GM21619 (cell line): ENCODE data around the gene CYFIP2.
"Not testable (repeated sequence)": the region's sequence is repeated elsewhere in the genome, so short reads cannot be mapped to it uniquely, and the experiment has no call there.

Source experiments
- ATAC-seq: cut with Tn5 transposase; IDR thresholded peaks from one replicate; pipeline ENCODE4 v1.9.1; 2021; ENCODE audit not compliant: unreplicated experiment

Gene CYFIP2

DNA sequence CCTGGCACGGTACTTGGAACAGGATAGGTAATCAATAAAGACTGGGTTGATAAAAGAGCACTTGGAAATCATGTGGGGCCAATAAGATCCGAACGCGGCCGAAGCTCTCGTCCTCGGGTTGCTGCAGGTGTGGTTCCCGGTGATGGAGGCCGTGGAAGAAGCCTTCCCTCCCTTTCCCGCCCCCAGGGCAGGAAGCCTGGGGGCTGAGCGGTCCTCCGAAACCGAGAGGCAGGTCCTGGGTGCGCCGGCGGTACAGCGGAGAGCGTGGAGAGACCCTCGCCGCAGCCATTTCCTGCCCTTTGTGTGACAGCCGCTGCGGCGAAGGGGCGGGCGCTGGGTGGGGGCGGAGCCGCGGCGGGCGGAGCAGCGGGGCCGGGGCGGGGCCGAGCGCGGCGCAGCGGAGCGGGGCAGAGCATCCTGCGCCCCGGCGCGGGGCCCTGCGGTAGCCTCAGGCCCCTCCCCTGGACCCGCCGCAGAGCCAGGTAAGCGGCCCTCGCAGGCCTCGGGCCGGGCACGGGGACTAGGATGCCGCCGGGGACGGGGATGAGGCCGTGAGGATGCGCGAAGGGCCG is at the start of gene CYFIP2:
Gene CYFIP2, plus strand, starts transcription at position 410 of the 572 bp plus-strand sequence. CDS start 19,239 bp downstream, outside the sequence.
- ATAC-seq, result peak; percentile 85

DNA sequence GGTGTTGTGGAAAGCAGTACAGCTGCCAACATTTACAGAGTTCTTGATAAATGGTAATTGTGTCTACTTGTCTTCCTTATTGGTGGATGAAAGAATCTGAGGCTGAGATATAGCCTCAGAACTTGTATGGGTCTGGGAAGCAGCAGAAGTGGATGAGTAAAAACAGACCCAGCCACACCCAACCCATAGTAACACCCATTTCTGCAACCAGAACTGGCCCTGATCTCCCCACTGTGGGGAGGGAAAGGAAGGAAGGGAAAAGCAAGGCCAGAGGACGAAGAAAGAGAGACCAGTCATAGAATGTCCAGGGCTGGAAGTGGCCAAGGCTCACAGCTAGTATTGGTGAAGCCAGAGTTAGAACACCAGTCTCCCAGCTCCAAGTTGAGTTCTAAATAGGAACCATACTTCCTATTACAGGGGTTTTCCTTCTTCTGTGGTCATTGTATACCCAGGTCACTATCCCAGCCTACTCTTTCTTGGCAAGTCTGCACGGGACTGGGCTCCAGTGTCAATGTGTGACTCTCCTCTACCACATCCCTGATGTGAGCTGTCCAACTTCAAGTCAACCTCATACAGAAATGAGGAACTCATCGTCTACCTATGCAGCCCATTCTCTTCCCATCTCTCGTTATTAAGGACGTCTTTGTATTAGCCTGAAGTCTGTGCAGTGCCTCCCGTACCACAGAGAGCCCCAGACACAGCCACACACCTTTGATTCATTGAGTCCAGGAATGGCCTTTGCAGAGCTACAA is 49.4 kb upstream of the CYFIP2 start:
- no peak for ATAC-seq

DNA sequence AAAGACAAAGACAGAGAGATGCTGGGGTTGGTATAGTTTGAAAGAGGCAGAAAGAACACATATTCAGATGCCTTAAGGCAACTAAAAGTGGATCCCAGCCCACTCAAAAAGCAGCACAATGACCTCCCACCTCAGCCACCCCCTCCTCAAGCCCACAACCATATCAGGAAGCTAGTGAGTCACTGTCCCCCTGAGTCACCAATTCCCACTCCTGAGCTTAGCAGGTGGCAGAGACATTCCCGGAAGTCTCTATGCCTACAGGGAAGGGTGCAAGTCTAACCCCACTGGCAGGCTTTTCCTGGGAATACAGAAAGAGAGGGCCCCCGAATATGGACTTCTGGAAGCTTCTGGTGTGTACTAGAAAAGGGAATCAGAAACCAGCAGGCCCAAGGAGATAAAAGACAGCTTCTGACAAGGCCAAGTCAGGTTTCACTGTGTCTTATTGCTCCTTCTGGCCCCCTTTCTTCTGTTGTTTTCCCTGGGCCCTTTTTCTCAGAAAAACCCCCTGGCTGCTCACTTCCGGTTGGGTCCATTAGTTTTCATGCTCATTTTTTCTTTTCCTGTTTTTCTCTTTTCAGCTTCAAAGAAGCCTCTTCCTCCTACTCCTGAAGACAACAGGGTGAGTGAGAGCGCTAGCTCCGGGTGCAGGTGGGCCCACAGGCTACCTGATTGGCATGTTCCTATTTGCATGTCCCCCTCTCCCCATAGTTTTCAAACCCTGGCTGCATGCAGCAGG is 48.5 kb upstream of the CYFIP2 start:
- ATAC-seq, result no peak

DNA sequence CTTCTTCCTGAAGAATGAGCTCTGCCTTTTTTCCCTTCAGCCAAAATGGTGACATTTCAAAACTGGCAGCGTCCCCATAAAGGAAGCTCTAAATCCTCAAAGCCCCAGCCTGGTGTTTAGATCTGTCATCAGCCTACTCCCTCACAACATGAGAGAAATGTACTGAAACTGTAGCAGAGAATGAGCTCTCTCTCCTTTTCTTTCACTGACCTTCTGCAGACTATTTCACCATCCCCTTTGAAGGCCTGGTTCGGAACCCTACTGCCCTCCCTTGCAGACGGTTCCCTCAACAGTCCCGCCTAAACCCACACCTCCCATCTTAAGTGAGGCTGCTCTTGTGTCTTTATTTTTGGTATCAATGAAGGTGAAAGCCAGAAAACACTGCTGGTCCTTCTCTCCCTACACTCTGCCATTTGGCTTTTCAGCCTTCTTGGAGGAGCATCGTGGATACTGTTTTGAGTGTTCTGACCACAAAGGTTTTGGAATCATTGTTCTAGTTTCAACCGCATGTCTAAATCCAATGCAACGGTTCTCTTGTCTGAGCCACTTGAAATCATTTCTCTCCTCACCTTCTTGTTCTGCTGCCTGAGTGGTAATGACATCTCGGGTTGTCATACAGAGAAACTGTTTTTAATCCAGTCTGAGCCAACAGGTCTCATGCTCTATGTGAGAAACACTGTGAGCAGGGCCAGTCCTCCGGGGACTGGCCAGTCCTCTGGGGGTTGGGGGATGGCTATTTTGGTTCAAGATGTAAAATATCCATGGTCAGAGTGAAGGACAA is 46.2 kb upstream of the CYFIP2 start:
- peak; percentile 59 for ATAC-seq

DNA sequence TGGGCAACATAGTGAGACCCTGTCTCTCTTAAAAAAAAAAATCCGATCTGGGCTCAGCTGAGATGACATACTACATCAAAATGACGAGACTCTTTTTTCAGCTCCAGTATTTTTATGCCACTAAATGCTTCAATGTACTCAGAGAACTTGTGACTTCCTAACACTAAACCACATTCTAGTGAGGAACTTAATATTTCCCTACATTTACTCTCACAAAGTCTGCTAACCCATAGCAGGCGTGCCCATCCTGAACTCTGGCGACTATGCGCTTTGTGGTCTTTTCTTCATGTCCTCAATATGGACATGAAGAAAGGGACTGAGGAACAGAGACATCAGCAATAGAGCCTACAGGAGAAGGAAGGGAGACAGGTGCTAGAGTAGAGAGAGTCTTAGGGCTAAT is 44.0 kb upstream of the CYFIP2 start:
- no peak for ATAC-seq

DNA sequence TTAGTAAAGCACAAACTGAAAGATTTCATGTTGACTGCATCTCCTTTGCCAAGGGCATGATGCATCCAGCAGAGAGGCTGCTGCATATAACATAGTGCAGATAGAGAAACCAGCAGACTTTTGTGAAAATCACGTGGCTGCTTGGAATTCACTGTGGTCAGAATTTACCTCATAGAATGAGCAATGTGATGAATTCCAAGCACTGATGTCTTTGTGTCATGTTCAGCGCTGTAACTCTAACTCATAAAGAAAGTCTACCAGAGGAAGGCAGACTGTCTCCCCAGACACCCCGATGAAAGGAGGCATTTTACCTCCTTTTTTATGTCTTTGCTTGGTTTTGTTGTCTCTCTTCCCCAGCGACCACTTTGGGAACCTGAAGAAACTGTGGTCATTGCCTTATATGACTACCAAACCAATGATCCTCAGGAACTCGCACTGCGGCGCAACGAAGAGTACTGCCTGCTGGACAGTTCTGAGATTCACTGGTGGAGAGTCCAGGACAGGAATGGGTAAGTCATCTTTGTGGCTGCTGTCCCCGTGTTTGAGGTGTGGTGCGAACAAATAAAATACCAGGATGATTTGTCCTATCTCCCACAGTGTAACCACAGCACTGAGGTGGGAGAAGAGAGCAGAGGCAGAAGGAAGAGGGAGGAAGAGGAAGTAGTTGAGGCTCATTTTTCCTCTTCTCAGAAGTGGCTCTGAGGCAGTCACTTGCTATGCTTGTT is 43.3 kb upstream of the CYFIP2 start:
- ATAC-seq, result no peak

DNA sequence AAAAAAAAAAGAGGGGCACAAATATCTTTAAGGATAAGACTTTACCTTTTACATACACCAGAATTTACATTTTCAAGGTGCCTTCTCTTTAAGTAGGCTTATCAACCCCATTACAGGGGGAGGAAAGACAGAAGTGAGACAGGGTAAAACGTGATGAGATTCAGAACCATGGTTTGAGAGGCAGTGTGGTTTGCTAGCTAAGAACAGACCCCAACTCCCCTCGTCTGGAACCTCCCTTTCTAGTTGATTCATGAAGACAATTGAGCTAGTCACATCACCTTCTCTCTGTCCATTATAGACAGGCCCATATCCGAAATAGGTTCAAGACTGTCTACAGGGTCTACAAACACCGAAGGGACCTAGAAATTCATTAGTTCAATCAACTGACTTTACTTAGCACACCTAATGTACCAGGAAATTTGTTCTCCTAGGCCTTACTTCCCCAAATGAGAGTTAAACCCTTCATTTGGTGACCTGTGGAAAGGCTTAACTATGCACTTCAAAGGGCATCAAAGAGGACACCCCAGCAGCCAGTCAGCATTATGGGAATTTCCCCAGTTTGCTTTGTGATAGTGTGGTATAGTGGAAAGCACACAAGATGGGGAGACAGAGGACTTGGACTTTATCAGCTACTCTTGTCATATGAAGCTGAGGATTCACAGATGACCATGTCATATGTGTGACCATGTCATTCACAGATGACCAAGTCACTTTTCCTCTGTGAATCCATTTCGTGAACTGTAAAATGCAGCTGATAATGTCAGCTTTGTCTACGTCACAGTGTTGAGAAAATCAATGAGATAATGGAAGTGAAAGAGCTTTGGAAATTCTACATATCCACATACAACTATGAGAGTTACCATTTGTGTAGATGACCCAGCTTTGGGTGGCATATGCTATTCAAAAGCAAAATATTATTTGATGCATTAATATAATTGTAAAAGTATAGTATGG is 40.2 kb upstream of the CYFIP2 start:
- ATAC-seq, result no peak

DNA sequence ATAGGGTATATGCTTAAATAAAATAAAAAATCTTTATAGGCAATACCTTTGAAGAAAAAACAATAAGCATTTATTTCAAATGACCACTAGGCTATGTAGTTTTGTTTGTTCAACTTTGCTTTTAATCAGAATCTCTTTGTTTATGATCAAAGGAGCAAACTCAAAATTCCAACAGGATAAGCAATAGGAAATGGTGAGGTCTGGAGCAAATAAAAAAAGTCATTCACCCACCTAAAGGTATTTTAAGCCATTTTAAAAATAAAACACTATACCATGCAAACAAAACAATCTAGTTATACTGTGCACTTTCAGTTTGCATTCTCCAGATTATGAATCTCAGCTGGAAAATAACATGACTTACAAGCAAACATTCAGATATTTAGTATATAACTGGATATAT is 35.3 kb upstream of the CYFIP2 start:
- no peak for ATAC-seq

DNA sequence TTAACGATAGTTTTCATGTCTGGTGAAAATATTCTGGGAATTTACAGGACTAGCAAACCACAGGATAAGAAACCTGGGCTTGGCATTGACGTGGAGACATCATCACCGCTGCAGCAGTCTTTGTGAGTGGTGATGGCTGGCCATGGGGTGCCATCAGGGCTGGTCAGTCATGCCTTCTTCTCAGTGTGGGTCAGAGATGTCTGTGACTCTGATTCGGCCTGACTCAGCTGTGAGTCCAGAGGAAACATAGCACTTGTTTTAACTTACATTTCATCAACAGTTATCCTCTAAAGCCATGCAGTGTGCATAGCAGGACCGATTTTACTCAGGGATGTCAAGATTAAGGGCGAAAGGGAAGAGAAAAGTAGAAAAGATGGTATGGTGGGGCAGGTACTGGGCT is 33.2 kb upstream of the CYFIP2 start:
- no peak for ATAC-seq

DNA sequence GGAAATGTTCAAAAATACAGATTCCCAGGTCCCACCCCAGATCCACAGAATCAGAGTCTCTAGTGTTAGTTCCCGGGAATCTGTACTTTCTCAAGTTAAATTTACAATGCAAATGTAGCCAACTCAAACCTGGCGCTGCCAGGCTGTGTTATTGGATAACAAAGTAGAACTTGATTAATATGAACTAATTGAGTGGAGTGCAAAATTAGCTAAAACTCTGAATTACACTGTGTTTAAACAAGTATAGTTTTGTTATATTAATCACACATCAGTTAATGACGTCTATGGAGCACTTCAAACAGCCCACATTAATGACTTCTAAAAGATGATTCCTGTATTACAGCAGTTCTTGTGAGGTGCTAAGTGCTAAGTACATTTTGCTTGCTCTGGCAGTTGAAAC is 32.4 kb upstream of the CYFIP2 start:
- ATAC-seq, result no peak

DNA sequence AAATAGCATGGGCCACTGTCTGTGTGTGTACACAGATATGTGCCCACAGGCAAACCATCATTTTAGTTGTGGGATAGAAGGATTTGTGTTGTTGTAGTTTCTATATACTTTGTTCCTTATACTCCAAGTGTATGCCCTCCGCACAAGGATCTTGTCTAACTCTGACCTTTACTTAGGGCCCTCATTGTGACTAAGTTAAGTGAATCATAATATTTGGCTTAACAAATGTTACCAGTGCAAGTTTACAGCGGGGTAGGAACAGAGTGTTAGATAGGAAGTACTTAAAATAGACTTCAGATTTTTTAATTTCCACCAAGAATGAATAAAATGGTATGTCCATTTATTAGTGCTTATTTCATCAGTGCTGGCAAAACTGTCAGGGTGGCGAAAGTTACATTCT is 29.5 kb upstream of the CYFIP2 start:
- no peak for ATAC-seq

DNA sequence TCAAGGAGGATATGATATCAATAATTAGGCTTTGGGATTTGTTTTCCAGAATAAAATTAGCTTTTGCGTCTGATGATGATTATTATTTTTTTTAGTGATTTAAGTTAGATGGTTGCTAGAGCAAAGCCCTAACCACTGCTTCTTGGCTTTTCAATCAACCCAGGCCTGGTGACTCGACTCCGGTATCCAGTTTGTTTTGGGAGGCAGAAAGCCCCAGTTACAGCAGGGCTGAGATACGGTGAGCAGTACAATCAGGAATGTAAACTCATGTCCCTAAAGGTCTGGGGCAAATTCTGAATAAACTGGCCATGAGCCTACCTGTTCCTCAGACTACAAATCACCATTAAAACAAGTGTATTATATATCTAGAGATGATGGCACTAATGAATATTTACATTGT is 24.4 kb upstream of the CYFIP2 start:
- no peak for ATAC-seq

DNA sequence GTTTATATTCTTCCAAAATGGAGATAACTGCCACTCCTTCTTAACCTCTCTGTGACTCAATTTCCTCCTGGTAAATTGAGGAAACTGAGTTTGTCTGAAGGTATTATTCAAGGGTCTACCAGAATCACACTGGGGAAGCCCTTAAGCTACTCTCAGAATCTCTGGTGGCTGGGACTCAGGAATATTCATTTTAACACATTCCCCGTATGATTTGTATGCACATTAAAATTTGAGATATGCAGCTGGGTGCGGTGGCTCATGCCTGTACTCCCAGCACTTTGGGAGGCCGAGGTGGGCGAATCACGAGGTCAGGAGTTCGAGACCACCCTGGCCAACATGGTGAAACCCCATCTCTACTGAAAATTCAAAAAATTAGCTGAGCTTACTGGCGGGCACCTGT is 21.2 kb upstream of the CYFIP2 start:
- ATAC-seq, result not testable (repeated sequence)

DNA sequence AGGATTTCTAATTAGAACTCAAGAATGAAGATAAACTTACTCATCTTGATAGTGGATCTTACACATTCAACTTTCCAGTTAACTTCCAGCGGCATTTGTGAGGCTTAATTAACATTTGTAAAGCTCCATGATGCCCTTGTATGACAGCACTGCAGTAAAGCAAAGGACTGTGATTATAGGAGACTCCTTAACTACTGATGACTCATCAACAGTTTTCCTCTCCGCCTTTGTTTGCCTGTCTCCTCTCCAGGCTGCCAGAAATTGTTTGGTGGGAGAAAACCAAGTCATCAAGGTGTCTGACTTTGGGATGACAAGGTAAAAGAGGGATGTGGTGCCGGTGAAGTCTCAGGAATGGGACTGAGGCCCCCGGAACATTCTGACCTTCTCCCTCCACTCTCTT is 20.4 kb upstream of the CYFIP2 start:
- no peak for ATAC-seq

DNA sequence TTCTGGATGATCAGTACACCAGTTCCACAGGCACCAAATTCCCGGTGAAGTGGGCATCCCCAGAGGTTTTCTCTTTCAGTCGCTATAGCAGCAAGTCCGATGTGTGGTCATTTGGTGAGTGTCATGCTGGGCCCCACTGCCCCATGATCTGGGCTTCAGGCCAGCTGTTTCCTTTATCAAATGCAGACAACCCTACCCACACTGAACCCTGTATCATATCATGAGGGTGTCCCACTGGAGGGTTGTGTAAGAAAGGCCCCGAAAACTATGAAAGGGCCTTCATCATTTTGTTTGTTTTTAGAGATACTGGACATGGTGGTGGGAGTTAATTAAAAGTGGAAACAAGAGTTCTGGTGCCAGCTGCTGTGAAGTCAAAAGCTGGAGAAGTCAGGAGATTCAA is 20.0 kb upstream of the CYFIP2 start:
- ATAC-seq, result no peak

DNA sequence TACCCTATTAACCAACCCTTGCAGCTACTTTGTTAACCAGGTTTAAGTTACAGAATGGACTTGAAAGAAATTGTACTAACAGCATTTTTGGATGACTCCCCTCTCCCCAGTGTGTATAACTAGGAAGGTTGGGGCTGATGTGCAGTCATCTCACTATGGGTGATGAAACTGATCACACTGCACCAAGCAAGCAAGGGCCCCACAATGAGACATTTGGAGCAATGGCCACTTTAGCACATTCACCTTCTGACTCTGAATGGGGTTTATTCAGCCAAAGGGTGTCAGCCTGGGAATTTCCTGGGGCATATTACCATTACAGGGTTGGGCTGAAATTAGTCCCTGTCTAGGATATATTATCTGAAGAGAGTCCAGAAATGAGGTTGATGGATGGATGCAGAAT is 18.7 kb upstream of the CYFIP2 start:
- ATAC-seq, result no peak

DNA sequence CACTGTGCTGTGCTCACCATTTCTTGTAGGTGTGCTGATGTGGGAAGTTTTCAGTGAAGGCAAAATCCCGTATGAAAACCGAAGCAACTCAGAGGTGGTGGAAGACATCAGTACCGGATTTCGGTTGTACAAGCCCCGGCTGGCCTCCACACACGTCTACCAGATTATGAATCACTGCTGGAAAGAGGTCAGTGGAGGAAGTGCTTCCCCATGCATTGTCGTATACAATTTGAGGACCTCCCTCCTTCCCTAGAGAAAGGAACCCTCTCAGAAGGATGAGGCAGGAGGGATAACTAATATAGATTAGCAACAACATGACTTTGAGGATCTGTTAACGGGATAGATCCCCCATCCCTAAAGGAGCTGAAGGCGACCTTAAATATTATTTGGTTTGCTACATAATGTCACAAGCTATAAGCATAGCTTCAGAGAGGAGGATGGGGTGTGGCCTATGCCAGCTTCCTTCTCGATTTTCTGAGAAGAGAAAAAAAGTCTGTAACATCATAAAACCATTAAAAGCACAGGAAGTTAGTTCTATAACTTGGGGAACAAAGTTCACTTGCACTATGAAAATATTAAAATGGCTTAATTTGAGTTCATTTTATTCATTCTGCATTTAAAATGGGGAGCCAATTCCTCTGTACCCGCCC is 17.0 kb upstream of the CYFIP2 start:
- ATAC-seq, result no peak

DNA sequence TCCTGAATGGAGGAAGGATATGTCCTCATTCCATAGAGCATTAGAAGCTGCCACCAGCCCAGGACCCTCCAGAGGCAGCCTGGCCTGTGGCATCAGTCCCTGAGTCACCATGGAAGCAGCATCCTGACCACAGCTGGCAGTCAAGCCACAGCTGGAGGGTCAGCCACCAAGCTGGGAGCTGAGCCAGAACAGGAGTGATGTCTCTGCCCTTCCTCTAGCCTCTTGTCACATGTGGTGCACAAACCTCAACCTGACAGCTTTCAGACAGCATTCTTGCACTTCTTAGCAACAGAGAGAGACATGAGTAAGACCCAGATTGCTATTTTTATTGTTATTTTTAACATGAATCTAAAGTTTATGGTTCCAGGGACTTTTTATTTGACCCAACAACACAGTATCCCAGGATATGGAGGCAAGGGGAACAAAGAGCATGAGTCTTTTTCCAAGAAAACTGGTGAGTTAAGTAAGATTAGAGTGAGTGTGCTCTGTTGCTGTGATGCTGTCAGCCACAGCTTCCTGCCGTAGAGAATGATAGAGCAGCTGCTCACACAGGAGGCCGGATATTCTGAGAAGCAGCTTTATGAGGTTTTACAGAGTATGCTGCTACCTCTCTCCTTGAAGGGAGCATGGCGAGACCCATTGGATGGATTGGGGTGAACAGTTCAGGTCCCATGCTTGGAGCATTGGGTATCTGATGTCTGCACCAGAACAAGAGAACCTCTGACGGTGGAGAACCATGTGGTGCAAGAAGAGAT is 13.0 kb upstream of the CYFIP2 start:
- ATAC-seq, result peak; percentile 95
